GM18951 (cell line): ENCODE measurements around the gene NOS1AP.

Experiments
- POLR2A ChIP-seq: IDR thresholded peaks from 4 replicates; pipeline ENCODE4 v1.6.1; 2011; ENCODE audit warnings: mild to moderate bottlenecking; ENCODE audit not compliant: insufficient read length, insufficient read depth; ENCODE audit errors: extremely low read depth
- in situ Hi-C: fragments of 300-500 bp; cut with MboI; formaldehyde crosslinking; loops from one replicate; pipeline ENCODE4 v1.12.0; 2022; ENCODE audit warnings: low sequenced_read_pairs, mixed read lengths, inconsistent platforms; ENCODE audit not compliant: unreplicated experiment

NOS1AP gene

DNA sequence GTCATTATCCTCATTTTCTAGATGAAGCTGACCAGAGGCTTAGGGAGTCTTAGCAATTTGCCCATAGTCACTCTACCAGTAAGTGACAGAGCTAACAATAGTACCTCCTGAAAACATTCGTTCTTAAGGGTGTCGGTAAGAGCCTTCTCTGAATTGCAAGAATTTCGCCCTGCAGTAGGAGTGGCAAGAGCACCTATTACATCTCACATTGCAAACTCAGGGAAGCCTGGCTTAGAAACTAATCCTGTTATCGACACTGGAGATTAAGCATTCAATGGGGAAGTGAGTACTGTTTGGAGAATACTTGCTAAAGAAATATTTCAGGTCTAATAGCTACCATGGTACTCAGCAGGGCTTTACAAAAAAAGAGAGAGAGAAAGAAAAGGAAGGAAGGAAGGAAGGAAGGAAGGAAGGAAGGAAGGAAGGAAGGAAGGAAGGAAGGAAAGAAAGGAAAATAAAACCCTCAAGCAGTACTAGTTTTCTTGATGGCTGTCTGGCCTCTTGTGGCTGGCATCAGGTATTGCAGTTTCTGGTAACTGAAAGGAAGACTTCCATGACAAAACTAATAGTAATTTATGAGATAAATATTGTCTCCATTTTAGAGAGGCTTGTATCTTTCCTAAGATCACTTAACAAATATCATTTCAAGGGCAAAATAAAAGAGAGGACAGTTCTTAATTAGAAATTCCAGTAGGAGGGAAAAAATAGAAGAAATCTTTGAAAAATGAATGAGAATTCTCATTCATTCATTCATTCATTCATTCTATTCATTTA is 322.5 kb downstream of the NOS1AP start:
- TF ChIP-seq POLR2A, result no peak
- in situ Hi-C loops, result no loop called here

DNA sequence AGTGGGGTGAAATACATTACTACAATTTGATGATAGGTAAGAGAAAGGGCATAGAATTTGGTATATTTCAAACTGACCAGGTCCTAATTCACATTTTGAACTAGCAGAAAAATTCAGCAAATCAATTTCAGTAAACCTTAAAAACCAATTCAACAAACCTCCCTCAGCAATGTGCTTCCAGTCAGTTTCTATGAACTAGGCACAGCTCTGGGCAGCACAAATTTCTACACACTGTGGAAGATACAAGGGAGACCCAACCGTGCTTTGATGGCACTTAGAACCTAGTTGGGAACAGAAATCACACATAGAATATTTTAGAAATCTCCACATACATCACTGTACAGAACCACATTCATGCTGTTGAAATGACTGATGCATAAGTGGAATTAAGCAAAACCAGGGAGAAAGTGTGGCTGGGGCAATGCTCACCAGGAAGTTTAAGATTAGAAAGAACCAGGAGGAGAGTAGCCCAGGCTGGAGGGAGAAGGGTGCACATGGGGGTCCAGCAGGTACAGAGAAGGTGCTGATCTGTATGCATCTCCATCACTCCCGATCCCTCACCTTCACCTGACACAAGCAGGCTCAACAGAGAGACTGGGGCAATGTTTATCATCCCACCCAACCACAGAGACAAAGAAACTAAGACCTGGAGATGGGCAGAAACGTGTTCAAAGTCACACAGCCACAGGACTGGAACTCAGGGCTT is 326.9 kb downstream of the NOS1AP start:
- in situ Hi-C loops, result no loop called here
- TF ChIP-seq POLR2A, result no peak

DNA sequence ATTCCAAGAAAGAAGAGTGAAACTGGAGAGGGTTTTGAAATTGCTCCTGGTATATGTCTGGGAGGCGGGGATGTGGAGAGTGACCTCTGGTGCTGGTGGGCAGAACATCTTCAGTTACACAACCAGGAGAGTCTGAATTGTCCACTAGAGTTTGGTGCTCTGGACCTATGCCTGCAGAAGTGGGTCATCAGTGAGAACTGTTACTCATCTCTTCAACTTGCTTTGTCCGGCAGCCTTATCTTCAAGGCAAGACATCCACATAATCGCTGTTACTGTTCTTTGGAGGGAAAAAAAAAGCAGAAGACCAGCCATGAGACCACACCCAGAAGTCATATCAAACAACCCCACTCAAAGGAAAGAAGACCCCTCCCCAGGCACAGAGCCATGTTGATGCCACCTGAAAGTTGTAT is 327.6 kb downstream of the NOS1AP start:
- in situ Hi-C loops, result no loop called here
- TF ChIP-seq POLR2A, result no peak

DNA sequence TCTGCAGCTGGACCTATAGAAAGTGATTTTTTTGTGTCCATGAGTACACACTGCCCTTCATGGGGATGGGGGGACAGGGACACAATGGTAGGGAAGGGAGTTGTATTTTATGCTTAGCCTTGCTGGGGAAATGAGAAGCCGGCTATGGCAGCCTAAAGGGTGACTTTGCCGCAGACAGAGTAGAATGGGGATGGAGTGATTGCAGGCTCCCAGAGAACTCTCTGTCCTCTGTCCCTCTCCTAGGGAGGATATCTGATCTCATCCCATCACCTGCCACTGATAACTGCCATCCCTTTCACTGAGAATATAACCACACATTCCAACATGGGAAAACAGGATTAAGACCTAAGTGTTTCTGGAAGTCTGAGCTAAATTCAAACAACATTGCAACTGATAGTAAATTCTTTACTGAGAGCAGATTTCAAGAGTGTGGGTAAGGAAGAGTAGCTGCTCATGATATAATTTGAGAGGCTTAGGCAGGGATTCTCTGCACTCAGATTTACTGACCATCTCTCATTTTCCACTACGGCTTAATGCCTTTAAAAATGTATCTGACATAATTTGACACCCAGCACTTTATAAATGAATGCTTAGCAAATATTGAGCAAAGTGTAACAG is 328.6 kb downstream of the NOS1AP start:
- in situ Hi-C loops, result no loop called here
- TF ChIP-seq POLR2A, result no peak

DNA sequence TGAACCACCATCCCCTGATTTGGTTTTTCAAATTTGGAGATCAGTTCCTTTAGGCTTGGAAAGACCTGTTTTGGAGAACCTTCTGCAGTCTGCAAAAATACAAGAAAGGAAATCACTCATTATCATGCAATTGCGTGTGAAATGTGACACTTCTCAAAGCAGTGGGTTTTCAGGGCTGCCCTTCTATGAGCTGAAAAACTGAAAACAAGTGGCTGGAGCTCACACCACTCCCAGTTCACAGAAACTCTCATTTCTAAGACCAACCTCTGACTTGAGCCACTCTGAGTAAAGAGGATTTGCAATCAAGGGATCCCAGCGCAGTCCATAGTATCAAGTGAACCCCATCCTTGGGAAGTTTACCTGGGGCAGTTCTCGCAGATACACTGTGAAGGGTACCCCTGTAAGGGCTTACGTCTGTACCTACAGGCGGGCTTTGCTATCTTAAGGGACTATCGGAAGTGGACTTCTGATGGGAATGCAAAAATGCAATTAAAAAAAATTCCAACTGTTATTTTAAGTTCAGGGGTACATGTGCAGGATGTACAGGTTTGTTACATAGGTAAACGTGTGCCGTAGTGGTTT is 329.6 kb downstream of the NOS1AP start:
- in situ Hi-C loops, result no loop called here
- TF ChIP-seq POLR2A, result no peak

DNA sequence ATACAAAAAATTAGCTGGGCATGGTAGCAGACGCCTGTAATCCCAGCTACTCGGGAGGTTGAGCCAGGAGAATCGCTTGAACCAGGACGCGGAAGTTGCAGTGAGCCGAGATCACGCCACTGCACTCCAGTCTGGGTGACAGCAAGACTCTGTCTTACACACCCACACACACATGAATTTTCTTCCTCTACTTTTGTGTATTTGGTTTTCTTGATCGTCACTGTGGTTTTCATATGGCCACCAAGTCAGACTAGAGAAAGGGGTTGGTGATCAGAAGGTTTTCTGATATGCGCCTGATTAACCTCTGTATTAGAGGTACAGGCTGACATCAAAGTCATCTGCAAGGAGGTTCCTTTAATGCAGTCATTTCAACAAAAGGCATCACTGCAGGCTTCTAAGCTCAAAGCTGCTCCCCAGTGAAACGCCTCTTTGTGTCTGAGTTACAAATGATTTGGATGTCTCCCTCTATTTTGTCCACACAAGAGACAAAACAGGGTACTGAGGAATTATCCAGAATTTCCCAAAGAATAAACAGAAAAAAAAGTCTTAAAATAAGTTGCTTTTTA is 331.4 kb downstream of the NOS1AP start:
- in situ Hi-C loops, result no loop called here
- TF ChIP-seq POLR2A, result no peak

DNA sequence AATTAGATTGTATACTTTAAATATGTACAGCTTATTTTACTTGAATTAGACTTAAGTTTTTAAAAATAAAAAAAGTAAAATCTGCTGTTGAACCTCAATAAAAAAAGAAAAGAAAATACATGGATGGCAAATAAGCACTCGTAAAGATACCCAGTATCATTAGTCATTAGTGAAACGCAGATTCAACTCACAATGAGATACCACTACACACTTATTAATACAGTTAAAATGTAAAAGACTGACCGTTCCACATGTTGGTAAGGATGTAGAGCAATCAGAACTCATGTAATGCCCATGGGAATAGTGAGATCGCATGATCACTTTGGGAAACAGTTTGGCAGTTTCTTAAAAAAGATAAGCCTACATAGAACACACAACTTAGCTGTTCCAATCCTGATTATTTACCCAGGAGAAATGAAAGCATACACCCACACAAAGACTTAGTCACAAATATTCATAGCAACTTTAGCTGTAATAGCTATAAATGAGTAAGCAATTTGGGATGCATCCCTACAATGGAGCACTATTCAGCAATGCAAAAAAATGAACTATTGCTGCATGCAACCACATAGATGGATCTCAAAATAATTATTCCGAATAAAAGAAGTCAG is 335.2 kb downstream of the NOS1AP start:
- no peak for TF ChIP-seq POLR2A
- in situ Hi-C loops, result no loop called here

DNA sequence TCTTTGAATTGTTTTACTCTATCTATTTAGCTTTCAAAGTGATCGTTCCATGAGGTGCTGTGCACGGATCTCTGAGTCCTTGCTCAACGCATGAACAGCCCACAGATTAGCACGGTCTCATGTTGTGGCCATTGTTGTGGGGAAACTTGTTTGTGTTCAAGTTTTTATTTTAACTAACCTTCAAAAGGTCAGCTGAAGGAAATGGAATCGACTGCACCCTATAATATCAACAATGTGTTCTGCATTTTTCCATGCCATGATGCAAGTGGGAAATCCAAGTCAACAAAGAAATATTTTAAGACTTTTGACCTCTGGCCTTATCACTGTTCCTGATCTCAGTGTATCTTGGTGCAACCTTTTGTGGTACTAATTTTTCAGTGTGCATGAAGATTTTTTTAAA is 336.3 kb downstream of the NOS1AP start:
- TF ChIP-seq POLR2A, result no peak
- in situ Hi-C loops, result no loop called here

DNA sequence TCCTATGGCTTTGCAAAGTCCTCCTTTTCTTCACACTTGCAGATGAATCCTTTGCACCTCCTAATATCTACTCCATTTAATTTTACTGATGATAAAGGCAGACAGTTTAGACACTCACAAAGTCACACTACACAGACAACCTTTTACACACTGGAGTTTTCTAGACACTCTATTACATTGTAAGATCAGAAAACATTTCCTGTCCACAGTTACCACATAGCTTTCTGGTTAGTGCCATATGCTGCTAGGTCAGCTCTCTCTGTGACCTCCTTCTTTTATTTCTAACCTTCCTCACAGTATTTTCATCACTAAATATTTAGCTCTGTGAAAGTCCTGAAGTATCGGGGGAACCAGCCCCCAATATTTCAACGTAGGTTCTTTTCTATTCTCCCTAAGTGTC is 337.3 kb downstream of the NOS1AP start:
- in situ Hi-C loops, result no loop called here
- no peak for TF ChIP-seq POLR2A

DNA sequence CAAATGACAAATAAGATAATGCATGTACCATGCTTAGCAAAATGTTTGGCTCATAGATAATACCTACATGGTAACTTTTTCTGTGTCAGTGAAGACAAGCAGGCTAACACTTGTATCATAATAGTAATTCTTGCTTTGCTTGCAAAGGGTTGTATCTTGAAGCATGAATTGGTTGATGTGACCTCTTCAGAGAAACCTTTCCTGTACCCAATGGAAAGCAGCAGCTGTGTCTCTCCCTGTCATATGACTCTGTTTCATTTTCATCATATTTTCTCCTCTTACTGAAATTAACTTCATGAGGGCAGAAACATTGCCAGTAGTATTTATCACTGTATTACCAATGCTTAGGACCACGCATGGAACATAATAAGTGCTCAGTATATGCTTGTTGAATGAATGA is 338.0 kb downstream of the NOS1AP start:
- in situ Hi-C loops, result no loop called here
- no peak for TF ChIP-seq POLR2A

DNA sequence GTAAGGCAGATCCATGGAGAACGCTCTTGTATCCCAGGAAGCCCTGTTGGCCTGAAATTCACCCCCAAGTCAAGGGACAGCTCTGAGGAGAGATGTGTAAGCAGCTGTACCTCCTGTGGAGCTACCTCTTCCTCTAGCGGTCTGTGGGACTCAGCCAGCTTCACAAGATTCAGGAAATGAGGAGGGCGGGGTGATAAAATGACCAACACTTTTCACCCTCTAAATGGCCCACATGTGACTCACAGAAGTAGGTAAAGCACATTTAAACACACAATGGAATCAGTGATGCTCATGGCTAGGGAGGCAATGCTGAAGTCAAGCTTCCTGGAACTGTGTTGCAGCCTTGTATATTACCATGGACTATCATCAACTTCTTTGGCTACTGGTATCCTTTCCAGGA is 342.5 kb downstream of the NOS1AP start, which contains the start of gene SH2D1B:
Gene SH2D1B (minus strand): TSS at position 135 of the 400 bp plus-strand sequence. CDS start 120 bp downstream, at position 15.
- in situ Hi-C loops, result no loop called here
- TF ChIP-seq POLR2A, result no peak

DNA sequence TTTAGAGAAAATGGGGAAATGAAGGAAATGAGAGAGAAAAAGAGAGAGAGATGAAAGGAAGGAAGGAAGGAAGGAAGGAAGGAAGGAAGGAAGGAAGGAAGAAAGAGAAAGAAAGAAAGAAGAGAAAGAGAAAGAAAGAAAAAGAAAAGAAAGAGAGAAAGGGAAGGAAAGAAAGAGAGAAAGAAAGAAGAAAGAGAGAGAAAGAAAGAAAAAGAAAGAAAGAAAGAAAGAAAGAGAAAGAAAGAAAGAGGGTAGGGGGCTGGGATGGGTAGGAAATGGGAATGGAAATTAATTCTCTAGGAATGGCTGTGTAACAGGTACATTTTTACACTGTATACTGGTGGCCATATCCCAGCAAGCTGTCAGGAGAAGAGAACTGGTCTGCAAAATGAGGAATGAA is 346.7 kb downstream of the NOS1AP start:
- in situ Hi-C loops, result no loop called here
- no peak for TF ChIP-seq POLR2A

DNA sequence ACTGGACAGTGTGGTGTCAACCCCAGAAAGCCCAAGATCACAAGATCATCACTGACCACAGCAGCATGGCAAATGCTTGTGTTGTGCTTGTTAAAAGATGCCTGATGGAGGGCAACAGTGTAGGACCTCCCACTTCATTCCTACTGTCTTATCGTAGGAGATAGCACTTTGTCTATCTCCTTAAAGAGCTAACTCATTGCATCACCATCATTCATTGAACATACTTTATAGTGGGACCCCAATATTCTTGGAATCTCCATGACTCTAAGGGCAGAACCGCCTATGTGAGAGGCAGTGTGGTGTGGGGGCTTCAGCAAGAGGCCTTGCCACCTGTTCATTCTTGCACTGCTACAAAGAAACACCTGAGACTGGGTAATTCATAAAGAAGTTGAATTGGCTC is 347.4 kb downstream of the NOS1AP start:
- in situ Hi-C loops, result no loop called here
- no peak for TF ChIP-seq POLR2A
